A549 (cell line): Measurements from ENCODE around the gene DCBLD2.

ENCODE experiments used
- CTCF ChIP-seq: fragments of >200 bp; sonication (Bioruptor Twin); formaldehyde crosslinking; IDR thresholded peaks from 3 replicates; pipeline ENCODE4 v1.5.1; 2016
- EP300 ChIP-seq, 2 experiments: fragments of >200 bp; sonication (Bioruptor Twin); formaldehyde crosslinking; IDR thresholded peaks; 2 replicates in 1 of 2; 3 replicates in 1 of 2; pipeline ENCODE4 v1.6.1; 2016 to 2017
- HOXB13 ChIP-seq: fragments of 250-450 bp; sonication (Bioruptor Pico); IDR thresholded peaks from 2 replicates; pipeline ENCODE4 v1.5.0; 2020; ENCODE audit warnings: low read depth, mild to moderate bottlenecking, moderate library complexity
- MYC ChIP-seq: IDR thresholded peaks from 2 replicates; pipeline ENCODE4 v1.6.1; 2012; ENCODE audit warnings: mild to moderate bottlenecking, inconsistent platforms, low read length, improper control_type of control experiment, borderline replicate concordance
- PHF8 ChIP-seq: fragments of 200-600 bp; sonication (generic); IDR thresholded peaks from 2 replicates; pipeline ENCODE4 v1.6.1; 2016; ENCODE audit warnings: low read depth, mild to moderate bottlenecking, antibody characterized with exemption, moderate library complexity, borderline replicate concordance
- POLR2A ChIP-seq: IDR thresholded peaks from 2 replicates; pipeline ENCODE4 v1.6.1; 2012; ENCODE audit warnings: mild to moderate bottlenecking, low read length
- POLR2AphosphoS2 ChIP-seq: conservative IDR thresholded peaks from 2 replicates; pipeline ENCODE4 v1.6.1; 2012; ENCODE audit warnings: low read length, improper control_type of control experiment, inconsistent platforms
- RCOR1 ChIP-seq: fragments of 150-350 bp; IDR thresholded peaks from 2 replicates; pipeline ENCODE4 v1.6.1; 2014; ENCODE audit warnings: antibody characterized with exemption, low read length, low read depth
- REST ChIP-seq: fragments of 200-600 bp; sonication (generic); IDR thresholded peaks from 2 replicates; pipeline ENCODE4 v1.6.1; 2016; ENCODE audit warnings: antibody characterized with exemption, mild to moderate bottlenecking, moderate library complexity
- SMC3 ChIP-seq: fragments of >200 bp; sonication (Bioruptor Twin); formaldehyde crosslinking; IDR thresholded peaks from 3 replicates; pipeline ENCODE4 v1.6.1; 2018; ENCODE audit warnings: inconsistent platforms
- USF2 ChIP-seq: fragments of 450-650 bp; IDR thresholded peaks from 2 replicates; pipeline ENCODE4 v1.6.1; 2014; ENCODE audit warnings: antibody characterized with exemption

GRCh38 chr3:98811048-98811447 is 90.4 kb downstream of the DCBLD2 start:
- TF ChIP-seq PHF8 (no peak), CTCF (no peak), RCOR1 (no peak), USF2 (no peak), POLR2AphosphoS2 (no peak), SMC3 (no peak), MYC (no peak), EP300 (IDR thresholded peaks at IDR 0.05) (no peak), REST (no peak), POLR2A (no peak), HOXB13 (CRISPR knock-in tag) (no peak)
